H1 (cell line): ENCODE data around the gene DPH5. TPM values are rescaled to one million over a fixed set of nuclear protein-coding genes. Genes with fewer than 3 reads are reported as not detected.

Experiments
- CTCF ChIA-PET: fragments of 300-600 bp; sonication (Branson Sonifier 250); formaldehyde crosslinking; loops from one replicate; lab custom pipeline; 2021; ENCODE audit not compliant: partially characterized antibody; lab: Charles Lee
- POLR2A ChIA-PET: fragments of 300-600 bp; sonication (Branson Sonifier 250); formaldehyde crosslinking; loops from one replicate; lab custom pipeline; 2021; ENCODE audit warnings: inconsistent platforms; ENCODE audit not compliant: partially characterized antibody; lab: Charles Lee
- DNase-seq, 2 experiments: peaks; one replicate each; pipeline versions ENCODE4 v3.0.0 to v3.0.0-alpha.2; 2010 to 2022; ENCODE audit warnings: low spot score in 2 of 2, low read depth in 1 of 2, mixed read lengths in 1 of 2
- FAIRE-seq: peaks from 2 replicates; lab custom pipeline; 2011; peaks lifted over from hg19 to GRCh38; lab: Jason Lieb, UNC
- H2AFZ ChIP-seq: 2 replicates; pipeline ENCODE4 v1.8.1; 2012; ENCODE audit warnings: low read length, inconsistent platforms
- H2AK5ac ChIP-seq: 2 replicates; pipeline ENCODE4 v1.6.1; 2013; ENCODE audit warnings: low read depth, low read length
- H2BK120ac ChIP-seq: replicated peaks from 2 replicates; pipeline ENCODE3; 2013; ENCODE audit warnings: low read depth, low read length, inconsistent platforms
- H2BK12ac ChIP-seq: 2 replicates; pipeline ENCODE4 v1.6.1; 2013; ENCODE audit warnings: low read depth, low read length
- H2BK15ac ChIP-seq: 2 replicates; pipeline ENCODE4 v1.6.1; 2013; ENCODE audit warnings: low read length
- H2BK20ac ChIP-seq: 2 replicates; pipeline ENCODE4 v1.6.1; 2013; ENCODE audit warnings: low read length
- H2BK5ac ChIP-seq: 2 replicates; pipeline ENCODE4 v1.6.1; 2013; ENCODE audit warnings: low read depth, low read length
- H3K14ac ChIP-seq: 2 replicates; pipeline ENCODE4 v1.6.1; 2013; ENCODE audit warnings: inconsistent platforms; ENCODE audit not compliant: insufficient read length
- H3K18ac ChIP-seq: 2 replicates; pipeline ENCODE4 v1.6.1; 2013; ENCODE audit warnings: low read length; ENCODE audit errors: extremely low read depth
- H3K23ac ChIP-seq: 2 replicates; pipeline ENCODE4 v1.6.1; 2013; ENCODE audit warnings: inconsistent platforms; ENCODE audit not compliant: insufficient read length
- H3K23me2 ChIP-seq: 2 replicates; pipeline ENCODE4 v1.6.1; 2013; ENCODE audit warnings: low read depth, low read length
- H3K27ac ChIP-seq: 2 replicates; pipeline ENCODE4 v1.6.1; 2011; ENCODE audit warnings: low read depth, low read length, inconsistent platforms
- H3K27me3 ChIP-seq, 4 experiments: replicated peaks in 1 of 4; 1 replicate in 1 of 4; 2 replicates in 3 of 4; pipeline versions ENCODE4 v1.6.1 to v1.8.1; 2011 to 2013; ENCODE audit warnings: low read length in 3 of 4, mild to moderate bottlenecking in 3 of 4, inconsistent platforms in 2 of 4, mixed read lengths in 2 of 4, moderate library complexity in 1 of 4; ENCODE audit not compliant: control insufficient read depth in 3 of 4, insufficient read depth in 3 of 4; ENCODE audit errors: extremely low read depth in 1 of 4
- H3K36me3 ChIP-seq, 4 experiments: 2 replicates each; pipeline versions ENCODE4 v1.6.1 to v1.8.1; 2011 to 2013; ENCODE audit warnings: mild to moderate bottlenecking in 4 of 4, low read length in 3 of 4, moderate library complexity in 2 of 4, control low read depth in 1 of 4, inconsistent platforms in 1 of 4; ENCODE audit not compliant: insufficient read depth in 4 of 4, control insufficient read depth in 2 of 4
- H3K4ac ChIP-seq: replicated peaks from 2 replicates; pipeline ENCODE3; 2013; ENCODE audit warnings: low read length, low read depth, mixed read lengths, inconsistent platforms; ENCODE audit not compliant: insufficient read length
- H3K4me1 ChIP-seq, 4 experiments: replicated peaks in 1 of 4; 1 replicate in 1 of 4; 2 replicates in 3 of 4; pipeline versions ENCODE4 v1.6.1 to v1.8.1; 2011 to 2013; ENCODE audit warnings: low read length in 3 of 4, inconsistent platforms in 2 of 4, mixed read lengths in 1 of 4; ENCODE audit not compliant: insufficient read depth in 4 of 4, control insufficient read depth in 3 of 4
- H3K4me2 ChIP-seq, 2 experiments: 2 replicates each; pipeline versions ENCODE4 v1.6.1 to v1.8.1; 2011 to 2013; ENCODE audit warnings: low read depth in 2 of 2, low read length in 2 of 2, control low read depth in 1 of 2, inconsistent platforms in 1 of 2, mild to moderate bottlenecking in 1 of 2; ENCODE audit not compliant: insufficient read depth in 1 of 2
- H3K4me3 ChIP-seq, 4 experiments: fragments of 200-600, 300-600 bp in 1 of 4; sonication (generic), shearing (Covaris generic), sonication (Bioruptor Twin) in 1 of 4; 2 replicates each; pipeline versions ENCODE4 v1.5.1 to v1.8.1; 2011 to 2016; ENCODE audit warnings: low read length in 4 of 4, low read depth in 3 of 4, control low read depth in 2 of 4, inconsistent platforms in 2 of 4, mild to moderate bottlenecking in 2 of 4, mixed read lengths in 1 of 4, moderate library complexity in 1 of 4; ENCODE audit not compliant: insufficient read depth in 2 of 4; ENCODE audit errors: extremely low read depth in 1 of 4
- H3K56ac ChIP-seq: replicated peaks from 2 replicates; pipeline ENCODE3; 2013; ENCODE audit warnings: low read depth, mild to moderate bottlenecking, mixed read lengths, low read length, inconsistent platforms; ENCODE audit not compliant: insufficient read length
- H3K79me1 ChIP-seq: 2 replicates; pipeline ENCODE4 v1.6.1; 2013; ENCODE audit warnings: low read depth, low read length, control low read depth
- H3K79me2 ChIP-seq, 2 experiments: 2 replicates each; pipeline versions ENCODE4 v1.6.1 to v1.8.1; 2012 to 2013; ENCODE audit warnings: low read length in 2 of 2, mild to moderate bottlenecking in 2 of 2, inconsistent platforms in 1 of 2; ENCODE audit not compliant: insufficient read depth in 2 of 2, control insufficient read depth in 1 of 2
- H3K9ac ChIP-seq, 4 experiments: replicated peaks in 1 of 4; 1 replicate in 1 of 4; 2 replicates in 3 of 4; pipeline versions ENCODE4 v1.6.1 to v1.8.1; 2011 to 2013; ENCODE audit warnings: low read depth in 3 of 4, low read length in 3 of 4, control low read depth in 2 of 4, mild to moderate bottlenecking in 2 of 4, moderate library complexity in 2 of 4, inconsistent platforms in 1 of 4; ENCODE audit errors: extremely low read depth in 1 of 4
- H3K9me3 ChIP-seq, 2 experiments: 2 replicates each; pipeline versions ENCODE4 v1.6.1 to v1.8.1; 2012 to 2013; ENCODE audit warnings: mild to moderate bottlenecking in 2 of 2, moderate library complexity in 2 of 2, control low read depth in 1 of 2, inconsistent platforms in 1 of 2, low read depth in 1 of 2, low read length in 1 of 2, mixed read lengths in 1 of 2; ENCODE audit not compliant: insufficient read depth in 2 of 2
- H4K20me1 ChIP-seq, 2 experiments: replicated peaks in 1 of 2; 2 replicates each; pipeline versions ENCODE3 to v1.8.1; 2011 to 2013; ENCODE audit warnings: inconsistent platforms in 2 of 2, low read length in 2 of 2, mild to moderate bottlenecking in 1 of 2; ENCODE audit not compliant: insufficient read depth in 2 of 2, control insufficient read depth in 1 of 2
- H4K5ac ChIP-seq: 2 replicates; pipeline ENCODE4 v1.6.1; 2013; ENCODE audit warnings: low read length, low read depth, mixed read lengths, inconsistent platforms; ENCODE audit not compliant: insufficient read length
- H4K8ac ChIP-seq: 2 replicates; pipeline ENCODE4 v1.8.0; 2013; ENCODE audit warnings: mild to moderate bottlenecking, moderate library complexity, low read length, inconsistent platforms; ENCODE audit not compliant: insufficient read depth; ENCODE audit errors: extremely low read depth
- H4K91ac ChIP-seq: replicated peaks from 2 replicates; pipeline ENCODE3; 2013; ENCODE audit warnings: low read length, mixed read lengths, inconsistent platforms; ENCODE audit not compliant: insufficient read length
- CHD1 ChIP-seq: IDR thresholded peaks from 2 replicates; pipeline ENCODE4 v1.6.1; 2012; ENCODE audit warnings: low read depth, low read length, improper control_type of control experiment
- CHD2 ChIP-seq: IDR thresholded peaks from 2 replicates; pipeline ENCODE4 v1.6.1; 2012; ENCODE audit warnings: low read length, improper control_type of control experiment
- GTF2F1 ChIP-seq: IDR thresholded peaks from 2 replicates; pipeline ENCODE4 v1.6.1; 2012; ENCODE audit warnings: low read depth, low read length, improper control_type of control experiment, borderline replicate concordance
- JUND ChIP-seq: IDR thresholded peaks from 2 replicates; pipeline ENCODE4 v1.6.1; 2011; ENCODE audit warnings: mild to moderate bottlenecking, improper control_type of control experiment, low read length
- SP4 ChIP-seq: IDR thresholded peaks from 2 replicates; pipeline ENCODE4 v1.6.1; 2012; ENCODE audit warnings: low read length, inconsistent platforms
- WGBS, 2 experiments: shearing (Covaris generic) in 1 of 2; methylation state at CpG; one replicate each; pipeline versions ENCODE4 v1.1.6 to v1.1.7; 2013 to 2015; ENCODE audit warnings: low lambda C conversion rate in 2 of 2, mixed read lengths in 2 of 2, inconsistent platforms in 1 of 2, low coverage in 1 of 2, missing lambda C conversion rate in 1 of 2; ENCODE audit not compliant: insufficient replicate concordance in 2 of 2, insufficient coverage in 1 of 2, insufficient read length in 1 of 2; ENCODE audit errors: extremely low coverage in 1 of 2, missing lambda C conversion rate in 1 of 2; 5-methylcytosine and 5-hydroxymethylcytosine counted together
- polyA plus RNA-seq, 7 experiments: library from polyadenylated mRNA; depleted of rRNA in 3 of 7; stranded (reverse) in 5 of 7; unstranded in 2 of 7; fragments of >200 nt in 5 of 7; fragments of 200-250 nt in 2 of 7; gene quantifications; 1 replicate in 5 of 7; 2 replicates in 1 of 7; 4 replicates in 1 of 7; pipeline versions ENCODE4 v1.2.1 to v1.2.3, GENCODE V29; 2011 to 2013; ENCODE audit warnings: missing spikeins in 2 of 7, mixed read lengths in 2 of 7
- total RNA-seq: library from RNA; stranded (reverse); fragmentation: NEBNext Ultra II Directional; extraction: Animal tissue kit (Norgen Biotek cat#: 25700); gene quantifications from 2 replicates; pipeline ENCODE4 v1.2.1, GENCODE V29; 2021
- TF ChIP-seq, protein P1 (sequence below): IDR thresholded peaks from 2 replicates; pipeline ENCODE4 v1.6.1; 2011; ENCODE audit warnings: low read length, improper control_type of control experiment
- TF ChIP-seq, protein P2 (sequence below): IDR thresholded peaks from 2 replicates; pipeline ENCODE4 v1.6.1; 2011; ENCODE audit warnings: low read depth, mild to moderate bottlenecking, low read length; ENCODE audit not compliant: insufficient read depth

Gene DPH5
- total and polyA plus RNA-seq, 2 of the 8 experiments (the other 6 are each of a cell fraction or from before 2014, with no cell fraction given) = 67.7 to 106 TPM

- 93% methylated on average over 4 of the region's 4 CpGs; no CpG with 5 or more reads in 1 of the 2 experiments for WGBS, 2 experiments
- TF ChIP-seq JUND (no peak), CHD2 (no peak), CHD1 (no peak), SP4 (no peak), GTF2F1 (no peak)
- TF ChIP-seq, protein P1, sequence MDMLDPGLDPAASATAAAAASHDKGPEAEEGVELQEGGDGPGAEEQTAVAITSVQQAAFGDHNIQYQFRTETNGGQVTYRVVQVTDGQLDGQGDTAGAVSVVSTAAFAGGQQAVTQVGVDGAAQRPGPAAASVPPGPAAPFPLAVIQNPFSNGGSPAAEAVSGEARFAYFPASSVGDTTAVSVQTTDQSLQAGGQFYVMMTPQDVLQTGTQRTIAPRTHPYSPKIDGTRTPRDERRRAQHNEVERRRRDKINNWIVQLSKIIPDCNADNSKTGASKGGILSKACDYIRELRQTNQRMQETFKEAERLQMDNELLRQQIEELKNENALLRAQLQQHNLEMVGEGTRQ = no peak
- TF ChIP-seq, protein P2, sequence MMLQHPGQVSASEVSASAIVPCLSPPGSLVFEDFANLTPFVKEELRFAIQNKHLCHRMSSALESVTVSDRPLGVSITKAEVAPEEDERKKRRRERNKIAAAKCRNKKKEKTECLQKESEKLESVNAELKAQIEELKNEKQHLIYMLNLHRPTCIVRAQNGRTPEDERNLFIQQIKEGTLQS = no peak
Measured at GRCh38 chr1:101030881-101031280, 5.3 kb upstream of the DPH5 start.

More at GRCh38 chr1:101030881-101031280, 5.3 kb upstream of the DPH5 start:
- no peak overlapping the region for H2AK5ac ChIP-seq
- no peak overlapping the region for H3K56ac ChIP-seq
- H2BK15ac ChIP-seq = no peak overlapping the region
- H3K23ac ChIP-seq = no peak overlapping the region
- no peak overlapping the region for H2BK20ac ChIP-seq
- H4K8ac ChIP-seq = no peak overlapping the region
- no peak overlapping the region for H3K14ac ChIP-seq
- no peak overlapping the region for H3K4me3 ChIP-seq
- H3K4ac ChIP-seq = no peak overlapping the region
- peaks cover 0 to 33% of the 10 kb centered on the region in 2 experiments; a peak in 2 of 4 replicates for H3K79me2 ChIP-seq
- FAIRE-seq = no peak
- H3K9ac ChIP-seq = no peak overlapping the region
- peaks cover 3% of the 10 kb centered on the region for H3K23me2 ChIP-seq
- peaks cover 6% of the 10 kb centered on the region; the same call in 1 of the 2 replicates for H3K79me1 ChIP-seq
- H2BK5ac ChIP-seq = no peak overlapping the region
- no peak overlapping the region for H4K5ac ChIP-seq
- no peak overlapping the region for H2BK120ac ChIP-seq
- H3K27me3 ChIP-seq = no peaks in the 10 kb centered on the region
- no peaks in the 10 kb centered on the region for H3K9me3 ChIP-seq
- H2AFZ ChIP-seq = no peak overlapping the region
- no peaks in the 10 kb centered on the region; a peak in 1 of 8 replicates for H3K36me3 ChIP-seq
- ChIA-PET POLR2A (no interaction called here), CTCF (interaction anchor here (0.9 to 1.2 kb wide), 2 partner anchors 257 to 278 kb away, joined by 3 to 4 read pairs; no protein-coding TSS in a partner anchor)
- H2BK12ac ChIP-seq = no peak overlapping the region
- H4K91ac ChIP-seq = no peak overlapping the region
- H3K27ac ChIP-seq = no peak overlapping the region
- no peak for DNase-seq
- no peak overlapping the region for H3K18ac ChIP-seq
- H3K4me2 ChIP-seq = no peak overlapping the region
- no peaks in the 10 kb centered on the region for H4K20me1 ChIP-seq
- no peaks in the 10 kb centered on the region for H3K4me1 ChIP-seq
